ENCODE data around the gene NPC1. TPM values are rescaled to one million over a fixed set of nuclear protein-coding genes. Genes with fewer than 3 reads are reported as not detected.
A peak's percentile ranks its signal among the peaks of the same experiment; 100 is the strongest.

Gene NPC1
- polyA plus RNA-seq: 43.0 to 57.8 TPM (median 49.9 TPM) in 3 replicates
- polyA plus RNA-seq (2011; ENCODE audit: low read depth): 67.7 TPM
- 16.7 and 21.3 TPM in 2 replicates for polyA plus RNA-seq (2011; cell fraction: cytosol; rRNA removed)
- polyA plus RNA-seq (2011; cell fraction: nucleus; rRNA removed): 137 and 162 TPM in 2 replicates
- 36.4 and 73.2 TPM in 2 replicates for polyA plus RNA-seq (2012; ENCODE audit: low replicate concordance)
- 114 to 172 TPM (median 130 TPM) in 3 replicates for polyA minus RNA-seq
- polyA minus RNA-seq (2011; cell fraction: cytosol; rRNA and poly(A)+ RNA removed): 45.1 TPM
- 175 and 222 TPM in 2 replicates for polyA minus RNA-seq (2011; cell fraction: nucleus; rRNA and poly(A)+ RNA removed)

DNA sequence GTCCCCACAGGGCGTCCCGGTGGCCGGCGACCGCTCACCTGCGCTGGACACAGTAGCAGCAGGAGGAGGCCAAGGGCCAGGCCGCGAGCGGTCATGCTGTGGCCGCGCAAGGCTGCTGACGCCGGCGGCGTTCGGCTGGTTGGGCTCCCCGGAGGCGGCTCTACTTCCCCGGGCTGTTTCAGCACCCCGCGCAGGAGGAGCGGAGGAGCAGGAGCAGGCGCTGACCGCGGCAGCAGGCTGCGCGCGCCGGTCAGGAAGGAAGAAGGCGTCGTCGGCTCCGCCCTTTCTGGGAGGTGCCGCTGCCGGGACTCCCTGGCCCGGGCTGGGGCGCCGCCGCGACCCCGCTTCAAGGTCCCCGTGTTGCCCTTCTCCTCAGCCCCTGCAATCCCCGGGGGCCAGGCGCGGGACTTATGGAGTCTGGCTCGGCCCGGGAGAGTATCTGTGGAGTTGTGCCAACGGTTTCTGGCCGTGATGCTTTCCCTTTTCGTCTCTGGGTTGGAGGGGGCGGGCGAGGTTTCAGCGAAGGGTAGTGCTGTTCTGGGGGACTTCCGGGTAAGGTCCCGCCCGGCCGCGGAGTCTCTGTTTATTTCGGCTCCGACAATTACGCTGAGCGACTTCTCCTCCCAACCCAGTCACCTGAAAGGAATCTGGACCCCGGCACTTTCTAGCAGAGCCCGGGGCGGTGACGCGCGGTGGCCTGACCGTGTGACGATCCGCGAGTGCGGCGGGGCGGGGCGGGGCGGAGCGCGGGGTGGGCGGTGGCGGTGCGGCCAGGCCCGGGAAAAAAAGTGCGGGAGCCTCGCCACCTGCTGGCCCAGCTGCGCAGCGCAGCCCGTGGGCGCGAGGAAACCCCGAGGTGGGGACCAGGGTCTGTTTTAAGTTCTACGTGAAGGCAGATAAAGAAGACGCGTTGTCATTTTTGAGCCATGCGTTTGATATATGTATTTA lies at the start of gene NPC1:
NPC1 (minus strand) TSS at position 258 of the 948 bp plus-strand sequence; CDS start at position 95, 163 bp downstream.
- DNase-seq (ENCODE audit: low read depth, low spot score): peak; percentile 87
- peak within 1 kb of the TSS; percentile 91 to 99 (median 95) for H3K4me3 ChIP-seq (ENCODE audit: control insufficient read depth in 2 of 3, extremely low read depth in 1 of 3, insufficient read depth in 2 of 3, low read depth in 1 of 3, low read length in 3 of 3)
- peak within 1 kb of the TSS; percentile 97 for H3K9ac ChIP-seq (ENCODE audit: control insufficient read depth, extremely low read depth, insufficient read depth, low read length)
- FAIRE-seq: no peak
- peaks cover 1 to 2% of the 10 kb centered on the region in 2 experiments for H3K36me3 ChIP-seq (ENCODE audit: control insufficient read depth in 2 of 2, extremely low read depth in 1 of 2, insufficient read depth in 2 of 2, low read length in 2 of 2)
- dilution Hi-C loops (cut with MboI; ENCODE audit: extremely low pct_ligation_motif_present, low sequenced_read_pairs): no loop called here
- H2AFZ ChIP-seq (ENCODE audit: control insufficient read depth, low read length): peak within 1 kb of the TSS; percentile 89
- TF ChIP-seq, protein P1, sequence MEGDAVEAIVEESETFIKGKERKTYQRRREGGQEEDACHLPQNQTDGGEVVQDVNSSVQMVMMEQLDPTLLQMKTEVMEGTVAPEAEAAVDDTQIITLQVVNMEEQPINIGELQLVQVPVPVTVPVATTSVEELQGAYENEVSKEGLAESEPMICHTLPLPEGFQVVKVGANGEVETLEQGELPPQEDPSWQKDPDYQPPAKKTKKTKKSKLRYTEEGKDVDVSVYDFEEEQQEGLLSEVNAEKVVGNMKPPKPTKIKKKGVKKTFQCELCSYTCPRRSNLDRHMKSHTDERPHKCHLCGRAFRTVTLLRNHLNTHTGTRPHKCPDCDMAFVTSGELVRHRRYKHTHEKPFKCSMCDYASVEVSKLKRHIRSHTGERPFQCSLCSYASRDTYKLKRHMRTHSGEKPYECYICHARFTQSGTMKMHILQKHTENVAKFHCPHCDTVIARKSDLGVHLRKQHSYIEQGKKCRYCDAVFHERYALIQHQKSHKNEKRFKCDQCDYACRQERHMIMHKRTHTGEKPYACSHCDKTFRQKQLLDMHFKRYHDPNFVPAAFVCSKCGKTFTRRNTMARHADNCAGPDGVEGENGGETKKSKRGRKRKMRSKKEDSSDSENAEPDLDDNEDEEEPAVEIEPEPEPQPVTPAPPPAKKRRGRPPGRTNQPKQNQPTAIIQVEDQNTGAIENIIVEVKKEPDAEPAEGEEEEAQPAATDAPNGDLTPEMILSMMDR (optimal IDR thresholded peaks at IDR 0.05 in 1 of 3, IDR thresholded peaks at IDR 0.05 in 1 of 3, conservative IDR thresholded peaks at IDR 0.05 in 1 of 3; ENCODE audit: extremely low read depth in 1 of 3, insufficient read depth in 2 of 3, low read length in 3 of 3): peak; percentile 66 to 85 (median 84)
- TF ChIP-seq EZH2 (IDR thresholded peaks at IDR 0.05; ENCODE audit: low read length): no peak
- peaks cover 26% of the 10 kb centered on the region for H3K4me1 ChIP-seq (ENCODE audit: control insufficient read depth, extremely low read depth, insufficient read depth, low read length)
- H3K27ac ChIP-seq (ENCODE audit: control insufficient read depth, insufficient read depth, low read length): peak within 1 kb of the TSS; percentile 95
- peaks cover 44% of the 10 kb centered on the region for H3K79me2 ChIP-seq (ENCODE audit: control insufficient read depth, insufficient read depth, low read length)
- peak within 1 kb of the TSS; percentile 80 for H3K4me2 ChIP-seq (ENCODE audit: control insufficient read depth, extremely low read depth, insufficient read depth, low read depth, low read length)
- no peaks in the 10 kb centered on the region for H3K27me3 ChIP-seq (ENCODE audit: control insufficient read depth, extremely low read depth, insufficient read depth, low read length)
- no peaks in the 10 kb centered on the region for H3K9me1 ChIP-seq (ENCODE audit: control insufficient read depth, extremely low read depth, insufficient read depth, low read length)
- H4K20me1 ChIP-seq (ENCODE audit: control insufficient read depth, extremely low read depth, insufficient read depth, low read length): peaks cover 6% of the 10 kb centered on the region
- H3K9me3 ChIP-seq (ENCODE audit: control insufficient read depth, low read depth, low read length): no peaks in the 10 kb centered on the region

- Histone ChIP-seq H3K9me3 (ENCODE audit: control insufficient read depth, low read depth, low read length) (no peaks in the 10 kb centered on the region), H3K36me3 (ENCODE audit: control insufficient read depth in 2 of 2, extremely low read depth in 1 of 2, insufficient read depth in 2 of 2, low read length in 2 of 2) (no peaks in the 10 kb centered on the region), H3K79me2 (ENCODE audit: control insufficient read depth, insufficient read depth, low read length) (no peaks in the 10 kb centered on the region), H3K4me1 (ENCODE audit: control insufficient read depth, extremely low read depth, insufficient read depth, low read length) (peaks cover 19% of the 10 kb centered on the region), H3K4me2 (ENCODE audit: control insufficient read depth, extremely low read depth, insufficient read depth, low read depth, low read length) (no peak overlapping the region), H2AFZ (ENCODE audit: control insufficient read depth, low read length) (no peak overlapping the region), H3K9ac (ENCODE audit: control insufficient read depth, extremely low read depth, insufficient read depth, low read length) (no peak overlapping the region), H4K20me1 (ENCODE audit: control insufficient read depth, extremely low read depth, insufficient read depth, low read length) (no peaks in the 10 kb centered on the region), H3K27me3 (ENCODE audit: control insufficient read depth, extremely low read depth, insufficient read depth, low read length) (no peaks in the 10 kb centered on the region), H3K27ac (ENCODE audit: control insufficient read depth, insufficient read depth, low read length) (no peak overlapping the region), H3K9me1 (ENCODE audit: control insufficient read depth, extremely low read depth, insufficient read depth, low read length) (no peaks in the 10 kb centered on the region), H3K4me3 (ENCODE audit: control insufficient read depth in 2 of 3, extremely low read depth in 1 of 3, insufficient read depth in 2 of 3, low read depth in 1 of 3, low read length in 3 of 3) (no peak overlapping the region)
- TF ChIP-seq, protein P1 (optimal IDR thresholded peaks at IDR 0.05 in 1 of 3, IDR thresholded peaks at IDR 0.05 in 1 of 3, conservative IDR thresholded peaks at IDR 0.05 in 1 of 3; ENCODE audit: extremely low read depth in 1 of 3, insufficient read depth in 2 of 3, low read length in 3 of 3): no peak
- no peak for TF ChIP-seq EZH2 (IDR thresholded peaks at IDR 0.05; ENCODE audit: low read length)
- FAIRE-seq: no peak
- DNase-seq (ENCODE audit: low read depth, low spot score): no peak
- dilution Hi-C loops (cut with MboI; ENCODE audit: extremely low pct_ligation_motif_present, low sequenced_read_pairs): no loop called here
These were observed 49.7 kb upstream of the NPC1 start for GRCh38 chr18:23636071-23636399.
